Measurements from ENCODE around the gene SLC13A2.

The SLC13A2 gene

DNA sequence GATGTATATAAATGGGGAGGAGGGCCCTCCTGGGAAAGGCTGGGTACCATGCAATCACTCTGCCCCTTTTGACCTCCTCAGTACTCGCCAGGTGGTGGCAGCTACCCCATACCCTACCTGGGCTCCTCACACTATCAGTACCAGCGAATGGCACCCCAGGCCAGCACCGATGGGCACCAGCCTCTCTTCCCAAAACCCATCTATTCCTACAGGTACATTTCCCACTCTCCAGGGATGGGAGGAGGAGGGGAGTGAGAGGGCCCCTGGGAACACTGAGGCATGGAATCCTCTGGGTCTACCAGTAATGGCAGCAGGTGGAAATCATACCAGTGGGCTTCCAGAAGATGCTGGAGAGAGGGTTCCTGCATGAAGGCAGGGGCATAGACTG lies 55.6 kb downstream of the SLC13A2 start:
- ATAC-seq (replicated peaks; ENCODE audit: extremely low read depth, poor library complexity, severe bottlenecking) (no peak), DNase-seq (ENCODE audit: low spot score in 2 of 2) (no peak)
- H3K4me1 Mint-ChIP-seq: no peaks in the 10 kb centered on the region
- H3K27ac Mint-ChIP-seq (ENCODE audit: low read depth): no peak overlapping the region
- H3K36me3 Mint-ChIP-seq (ENCODE audit: insufficient read depth): peaks cover 3% of the 10 kb centered on the region
- H3K4me3 Mint-ChIP-seq: no peak overlapping the region
- peaks cover 18% of the 10 kb centered on the region for H3K27me3 Mint-ChIP-seq
- H3K9me3 Mint-ChIP-seq: no peaks in the 10 kb centered on the region

DNA sequence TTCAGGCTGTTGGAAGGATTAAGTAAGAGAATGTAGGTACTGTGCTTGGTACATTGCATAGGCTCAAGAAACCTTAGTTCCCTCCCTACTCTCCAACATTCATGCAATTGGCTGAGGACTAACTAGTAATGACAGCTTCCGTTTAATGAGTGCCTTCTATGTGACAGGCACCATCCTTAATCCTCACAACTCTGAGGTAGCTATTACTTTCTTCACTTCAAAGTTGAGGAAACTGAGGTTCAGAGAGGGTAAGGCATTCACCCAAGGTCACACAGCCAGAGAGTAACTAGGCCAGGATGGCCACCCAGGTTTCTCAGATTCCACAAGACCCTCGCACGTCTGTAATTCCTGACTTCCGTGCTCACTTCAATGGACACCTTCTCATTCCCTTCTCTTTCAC lies 56.8 kb downstream of the SLC13A2 start:
- DNase-seq (ENCODE audit: low spot score in 2 of 2) (no peak), ATAC-seq (replicated peaks; ENCODE audit: extremely low read depth, poor library complexity, severe bottlenecking) (no peak)
- Mint-ChIP-seq H3K27me3 (peaks cover 18% of the 10 kb centered on the region), H3K9me3 (no peaks in the 10 kb centered on the region), H3K36me3 (ENCODE audit: insufficient read depth) (peaks cover 3% of the 10 kb centered on the region), H3K4me3 (no peak overlapping the region), H3K27ac (ENCODE audit: low read depth) (no peak overlapping the region), H3K4me1 (no peaks in the 10 kb centered on the region)

DNA sequence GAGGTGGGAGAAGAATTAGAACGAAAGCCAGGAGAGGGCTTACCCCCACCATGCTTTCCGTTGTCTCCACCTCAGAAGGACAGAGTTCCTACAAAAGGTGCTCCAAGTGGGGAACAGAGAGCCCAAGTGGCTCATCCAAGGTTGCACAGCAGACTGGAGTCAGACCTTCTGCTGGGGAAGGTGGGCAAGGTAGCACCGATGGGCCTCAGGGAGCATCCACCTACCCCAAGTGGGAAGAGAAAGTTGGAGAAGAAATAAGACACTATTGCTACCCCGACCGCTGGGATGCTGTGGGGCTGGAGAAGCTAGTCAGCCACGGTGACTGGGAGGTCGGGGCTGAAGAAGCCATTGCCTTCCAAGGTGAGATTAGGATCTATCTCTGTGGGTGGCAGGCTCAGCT lies 57.5 kb downstream of the SLC13A2 start:
- H3K9me3 Mint-ChIP-seq: no peaks in the 10 kb centered on the region
- peaks cover 3% of the 10 kb centered on the region for H3K36me3 Mint-ChIP-seq (ENCODE audit: insufficient read depth)
- H3K27ac Mint-ChIP-seq (ENCODE audit: low read depth): no peak overlapping the region
- H3K4me1 Mint-ChIP-seq: no peaks in the 10 kb centered on the region
- ATAC-seq (replicated peaks; ENCODE audit: extremely low read depth, poor library complexity, severe bottlenecking) (no peak), DNase-seq (ENCODE audit: low spot score in 2 of 2) (no peak)
- H3K4me3 Mint-ChIP-seq: no peak overlapping the region
- H3K27me3 Mint-ChIP-seq: peaks cover 18% of the 10 kb centered on the region

GRCh38 chr17:28532050-28532960 lies 58.9 kb downstream of the SLC13A2 start:
- ATAC-seq (replicated peaks; ENCODE audit: extremely low read depth, poor library complexity, severe bottlenecking) (no peak), DNase-seq (ENCODE audit: low spot score in 2 of 2) (no peak)
- Mint-ChIP-seq H3K4me1 (no peaks in the 10 kb centered on the region), H3K9me3 (no peaks in the 10 kb centered on the region), H3K27ac (ENCODE audit: low read depth) (no peak overlapping the region), H3K4me3 (no peak overlapping the region), H3K27me3 (peaks cover 18% of the 10 kb centered on the region), H3K36me3 (ENCODE audit: insufficient read depth) (peaks cover 3% of the 10 kb centered on the region)

GRCh38 chr17:28533091-28533807 lies 59.8 kb downstream of the SLC13A2 start:
- DNase-seq (ENCODE audit: low spot score in 2 of 2) (no peak), ATAC-seq (replicated peaks; ENCODE audit: extremely low read depth, poor library complexity, severe bottlenecking) (no peak)
- no peak overlapping the region for H3K27ac Mint-ChIP-seq (ENCODE audit: low read depth)
- H3K27me3 Mint-ChIP-seq: peaks cover 18% of the 10 kb centered on the region
- H3K9me3 Mint-ChIP-seq: no peaks in the 10 kb centered on the region
- H3K4me1 Mint-ChIP-seq: no peaks in the 10 kb centered on the region
- peaks cover 3% of the 10 kb centered on the region for H3K36me3 Mint-ChIP-seq (ENCODE audit: insufficient read depth)
- no peak overlapping the region for H3K4me3 Mint-ChIP-seq

- Mint-ChIP-seq H3K9me3 (no peaks in the 10 kb centered on the region), H3K4me1 (no peaks in the 10 kb centered on the region), H3K27me3 (peaks cover 18% of the 10 kb centered on the region), H3K36me3 (ENCODE audit: insufficient read depth) (peaks cover 3% of the 10 kb centered on the region), H3K27ac (ENCODE audit: low read depth) (no peak overlapping the region), H3K4me3 (no peak overlapping the region)
- ATAC-seq (replicated peaks; ENCODE audit: extremely low read depth, poor library complexity, severe bottlenecking) (no peak), DNase-seq (ENCODE audit: low spot score in 2 of 2) (no peak)
These were observed 61.4 kb downstream of the SLC13A2 start for GRCh38 chr17:28534740-28535375.

GRCh38 chr17:28536532-28537218 lies 63.2 kb downstream of the SLC13A2 start:
- Mint-ChIP-seq H3K9me3 (no peaks in the 10 kb centered on the region), H3K4me1 (no peaks in the 10 kb centered on the region), H3K27me3 (peaks cover 5% of the 10 kb centered on the region), H3K36me3 (ENCODE audit: insufficient read depth) (peaks cover 4% of the 10 kb centered on the region), H3K27ac (ENCODE audit: low read depth) (no peak overlapping the region), H3K4me3 (no peak overlapping the region)
- no peak for ATAC-seq (replicated peaks; ENCODE audit: extremely low read depth, poor library complexity, severe bottlenecking)
- DNase-seq (ENCODE audit: low spot score in 2 of 2): no peak

- DNase-seq (ENCODE audit: low spot score in 2 of 2): no peak
- Mint-ChIP-seq H3K27ac (ENCODE audit: low read depth) (no peak overlapping the region), H3K9me3 (no peaks in the 10 kb centered on the region), H3K4me1 (no peaks in the 10 kb centered on the region), H3K27me3 (no peaks in the 10 kb centered on the region), H3K4me3 (no peak overlapping the region), H3K36me3 (ENCODE audit: insufficient read depth) (peaks cover 4% of the 10 kb centered on the region)
- ATAC-seq (replicated peaks; ENCODE audit: extremely low read depth, poor library complexity, severe bottlenecking): no peak
These were observed 63.8 kb downstream of the SLC13A2 start for GRCh38 chr17:28537219-28537610.

GRCh38 chr17:28538296-28538895 lies 65.0 kb downstream of the SLC13A2 start:
- Mint-ChIP-seq H3K36me3 (ENCODE audit: insufficient read depth) (peaks cover 2% of the 10 kb centered on the region), H3K4me3 (no peak overlapping the region), H3K9me3 (no peaks in the 10 kb centered on the region), H3K27ac (ENCODE audit: low read depth) (no peak overlapping the region), H3K27me3 (no peaks in the 10 kb centered on the region), H3K4me1 (no peaks in the 10 kb centered on the region)
- no peak for DNase-seq (ENCODE audit: low spot score in 2 of 2)
- ATAC-seq (replicated peaks; ENCODE audit: extremely low read depth, poor library complexity, severe bottlenecking): no peak

GRCh38 chr17:28540231-28540630 lies 66.8 kb downstream of the SLC13A2 start:
- peak overlapping the region; percentile 26 for H3K27ac Mint-ChIP-seq (ENCODE audit: low read depth)

GRCh38 chr17:28541439-28541838 lies 68.0 kb downstream of the SLC13A2 start:
- ATAC-seq (replicated peaks; ENCODE audit: extremely low read depth, poor library complexity, severe bottlenecking) (no peak), DNase-seq (ENCODE audit: low spot score in 2 of 2) (no peak)
- Mint-ChIP-seq H3K4me3 (no peak overlapping the region), H3K4me1 (no peaks in the 10 kb centered on the region), H3K36me3 (ENCODE audit: insufficient read depth) (peaks cover 2% of the 10 kb centered on the region), H3K9me3 (no peaks in the 10 kb centered on the region), H3K27me3 (no peaks in the 10 kb centered on the region), H3K27ac (ENCODE audit: low read depth) (no peak overlapping the region)

More at GRCh38 chr17:28540231-28540630, 66.8 kb downstream of the SLC13A2 start:
- H3K27me3 Mint-ChIP-seq: no peaks in the 10 kb centered on the region
- no peak for ATAC-seq (replicated peaks; ENCODE audit: extremely low read depth, poor library complexity, severe bottlenecking)
- no peaks in the 10 kb centered on the region for H3K9me3 Mint-ChIP-seq
- DNase-seq (ENCODE audit: low spot score in 2 of 2): no peak
- H3K4me3 Mint-ChIP-seq: no peak overlapping the region
- H3K36me3 Mint-ChIP-seq (ENCODE audit: insufficient read depth): peaks cover 2% of the 10 kb centered on the region
- H3K4me1 Mint-ChIP-seq: no peaks in the 10 kb centered on the region
